GM21515 (cell line): ENCODE results near the gene MELK.

Experiments
- ATAC-seq: cut with Tn5 transposase; IDR thresholded peaks from one replicate; pipeline ENCODE4 v1.9.1; 2021; ENCODE audit not compliant: unreplicated experiment

The MELK gene

DNA sequence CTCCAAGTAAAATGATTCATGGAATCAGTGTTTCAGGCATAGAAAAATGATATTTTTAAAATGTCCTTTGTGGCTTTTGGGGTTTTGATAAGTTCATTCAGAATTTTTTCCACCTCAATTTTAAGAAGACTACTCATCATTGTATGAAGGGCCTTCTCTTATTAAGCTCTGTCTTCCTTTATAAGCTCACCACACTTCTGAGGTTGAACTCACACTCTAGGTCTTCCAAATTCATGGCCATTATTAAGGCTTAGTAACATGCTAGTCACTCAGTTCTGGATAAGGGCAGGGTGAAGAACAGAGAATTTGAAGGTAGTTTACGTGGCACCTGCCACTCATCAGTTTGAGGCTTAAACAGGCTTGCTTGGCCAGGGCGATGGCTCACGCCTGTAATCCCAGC lies 4.2 kb downstream of the MELK start:
- no peak for ATAC-seq

DNA sequence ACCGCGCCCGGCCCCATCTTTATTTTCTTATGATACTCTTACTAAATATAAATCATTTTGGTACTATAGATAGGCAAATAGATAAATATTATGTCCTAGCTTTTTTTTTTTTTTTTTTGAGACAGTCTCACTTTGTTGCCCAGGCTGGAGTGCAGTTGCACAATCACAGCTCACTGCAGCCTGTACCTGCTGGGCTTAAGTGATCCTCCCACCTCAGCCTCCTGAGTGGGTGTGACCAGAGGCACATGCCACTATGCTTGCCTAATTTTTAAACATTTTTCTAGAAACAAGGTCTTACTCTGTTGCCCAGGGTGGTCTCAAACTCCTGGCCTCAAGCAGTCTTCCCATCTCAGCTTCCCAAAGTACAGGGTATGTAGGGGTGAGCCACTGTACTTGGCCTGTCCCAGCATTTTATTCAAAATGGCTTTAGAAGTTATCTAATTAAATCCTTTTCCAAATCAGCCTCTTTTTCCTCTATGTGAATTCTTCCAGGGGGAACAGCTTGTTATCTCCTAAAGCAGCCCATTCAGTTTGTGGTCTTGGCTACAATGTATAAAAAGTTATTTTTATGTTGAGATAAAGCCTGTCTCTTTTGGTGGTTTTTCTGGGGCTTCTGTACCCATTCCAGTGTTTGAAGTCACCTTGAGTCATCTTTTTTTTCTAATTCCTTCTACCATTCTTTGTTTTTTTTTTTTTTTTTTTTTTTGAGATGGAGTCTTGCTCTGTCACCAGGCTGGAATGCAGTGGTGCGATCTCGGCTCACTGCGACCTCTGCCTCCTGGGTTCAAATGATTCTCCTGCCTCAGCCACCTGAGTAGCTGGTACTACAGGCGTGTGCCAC lies 12.1 kb downstream of the MELK start:
- ATAC-seq: no peak

DNA sequence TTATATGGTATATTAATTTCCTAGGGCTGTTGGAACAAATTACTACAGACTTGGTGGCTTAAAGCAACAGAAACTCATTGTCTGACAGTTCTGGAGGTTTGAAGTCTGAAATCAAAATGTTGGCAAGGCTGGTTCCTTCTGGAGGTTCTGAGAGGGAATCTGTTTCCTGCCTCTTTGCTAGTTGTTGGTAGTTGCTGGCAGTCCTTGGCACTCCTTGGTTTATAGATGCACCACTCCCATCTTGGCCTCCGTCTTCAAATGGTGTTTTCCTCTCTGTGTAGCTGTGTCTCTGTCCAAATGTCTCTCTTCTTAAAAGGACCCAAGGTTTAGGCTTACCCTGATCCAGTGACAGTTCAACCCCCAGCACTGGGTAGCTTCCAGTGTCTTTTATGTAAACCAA lies 17.5 kb downstream of the MELK start:
- no peak for ATAC-seq

DNA sequence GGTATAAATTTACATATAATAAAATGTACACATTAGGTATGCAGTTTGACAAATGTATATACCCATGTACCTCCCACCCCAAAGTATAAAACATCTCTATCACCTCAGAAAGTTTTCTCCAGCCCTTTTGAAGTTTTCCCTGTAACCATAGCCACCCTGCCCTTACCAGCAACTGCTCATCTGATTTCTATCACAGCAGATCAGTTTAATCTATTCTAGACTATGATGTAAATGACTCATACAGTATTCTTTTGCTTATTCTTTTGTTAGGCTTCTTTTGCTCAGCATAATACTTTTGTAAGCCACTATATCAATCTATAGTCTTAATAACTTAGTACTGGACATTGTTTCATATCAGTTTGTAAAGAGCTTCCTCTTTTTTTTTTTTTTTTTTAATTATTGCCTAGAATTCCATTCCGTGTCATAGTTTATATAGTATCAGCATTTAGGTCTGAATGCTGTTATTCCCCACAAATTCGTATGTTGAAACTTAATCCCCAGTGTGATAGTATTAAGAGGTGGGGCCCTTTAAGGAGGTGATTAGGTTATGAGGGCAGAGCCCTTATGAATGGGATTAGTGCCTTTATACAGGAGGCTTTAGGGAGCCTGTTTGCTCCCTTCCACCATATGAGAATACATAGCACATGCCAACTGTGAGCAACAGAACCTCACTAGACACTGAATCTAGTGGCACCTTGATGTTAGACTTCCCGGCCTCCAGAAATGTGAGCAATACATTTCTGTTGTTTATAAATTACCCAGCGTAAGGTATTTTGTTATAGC lies 20.3 kb downstream of the MELK start:
- ATAC-seq: no peak

DNA sequence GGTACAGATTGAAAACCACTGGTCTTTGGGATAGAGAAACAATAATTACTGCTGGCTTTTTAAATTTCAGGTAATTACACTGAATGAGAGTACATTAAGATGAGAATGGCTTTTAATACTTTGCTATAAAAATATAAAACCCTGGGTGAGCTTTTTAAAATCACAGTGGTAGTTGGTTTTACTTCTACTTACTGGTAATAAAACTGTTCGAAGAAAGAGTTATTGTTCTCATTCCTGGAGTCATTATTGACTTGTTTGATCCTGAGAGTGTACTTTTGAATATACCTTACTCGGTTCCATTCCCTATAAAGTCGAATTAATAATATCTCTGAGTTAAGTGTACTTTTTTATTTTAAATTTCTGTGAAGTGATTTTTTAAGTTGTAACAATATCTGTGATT lies 21.5 kb downstream of the MELK start:
- no peak for ATAC-seq

DNA sequence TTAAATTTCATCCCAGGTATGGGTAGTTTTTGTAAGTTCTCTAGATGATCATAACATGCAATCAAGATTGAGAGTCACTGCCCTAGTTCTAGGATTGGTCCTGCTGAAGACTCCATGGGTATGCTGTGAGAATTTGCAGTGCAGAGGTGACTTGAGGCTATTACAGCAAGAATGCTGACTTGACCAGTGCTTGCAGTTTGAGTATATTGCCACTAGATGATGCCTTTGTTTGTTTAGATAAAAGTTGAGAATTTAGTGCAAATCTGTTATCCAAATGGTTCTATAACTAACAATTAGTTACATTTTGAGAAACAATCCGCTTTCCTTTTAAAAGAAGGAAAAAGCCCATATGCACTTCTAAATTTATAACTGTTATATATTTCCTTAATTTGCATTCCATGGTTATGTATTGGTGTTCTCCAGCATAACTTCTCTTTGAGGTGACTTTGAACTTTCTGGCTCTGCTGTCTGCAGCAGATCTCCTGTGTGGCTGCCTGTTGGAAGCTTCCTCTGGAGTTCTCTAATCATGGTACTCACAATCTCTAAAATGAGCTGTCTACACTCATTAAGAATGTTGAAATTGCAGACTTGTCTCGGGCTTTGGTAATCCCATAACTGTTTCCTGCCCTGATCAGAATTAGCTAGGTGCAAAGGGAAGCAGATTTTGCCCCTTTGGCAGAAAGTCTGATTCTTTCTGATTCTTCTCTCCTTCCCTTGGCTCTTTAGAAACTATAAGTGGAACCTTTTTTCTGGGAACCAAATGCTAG lies 24.9 kb downstream of the MELK start:
- ATAC-seq: no peak

DNA sequence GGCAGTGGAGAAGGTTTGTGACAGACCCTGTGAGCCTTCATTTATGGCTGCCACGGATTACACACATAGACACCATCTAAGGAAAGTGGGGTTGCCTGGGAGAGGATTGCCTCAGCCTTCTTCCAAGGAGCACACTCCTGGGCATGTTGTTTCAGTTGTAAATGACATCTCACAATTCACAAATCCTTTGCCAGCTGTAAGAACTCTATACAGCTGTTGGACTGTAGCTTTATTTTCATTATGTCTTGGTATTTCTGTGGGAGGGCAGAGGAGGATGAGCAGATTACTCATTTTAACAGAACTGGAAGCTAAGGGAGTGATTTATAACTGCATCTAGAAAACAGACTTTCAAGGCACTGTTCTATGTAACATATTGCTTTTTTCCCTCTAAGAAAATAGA lies 25.6 kb downstream of the MELK start:
- no peak for ATAC-seq

DNA sequence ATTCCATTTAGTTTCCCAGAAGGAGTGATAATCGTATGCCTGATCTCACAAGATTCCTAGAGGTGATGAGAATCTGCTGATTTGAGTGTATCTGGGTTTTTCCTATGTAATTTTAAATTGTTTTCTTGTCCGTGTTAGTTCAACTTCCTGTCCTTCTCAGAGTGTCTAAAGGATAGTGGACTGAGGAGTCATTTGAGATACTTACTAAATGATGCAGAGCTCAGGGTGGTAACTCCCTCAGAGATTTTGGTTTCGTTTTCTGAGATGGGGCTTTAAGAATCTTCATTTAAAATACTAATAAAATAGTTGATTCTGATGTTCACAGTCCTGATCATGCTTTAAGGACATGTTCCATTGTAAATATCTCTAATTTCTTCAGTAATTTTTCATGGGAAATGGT lies 30.3 kb downstream of the MELK start:
- ATAC-seq: no peak

DNA sequence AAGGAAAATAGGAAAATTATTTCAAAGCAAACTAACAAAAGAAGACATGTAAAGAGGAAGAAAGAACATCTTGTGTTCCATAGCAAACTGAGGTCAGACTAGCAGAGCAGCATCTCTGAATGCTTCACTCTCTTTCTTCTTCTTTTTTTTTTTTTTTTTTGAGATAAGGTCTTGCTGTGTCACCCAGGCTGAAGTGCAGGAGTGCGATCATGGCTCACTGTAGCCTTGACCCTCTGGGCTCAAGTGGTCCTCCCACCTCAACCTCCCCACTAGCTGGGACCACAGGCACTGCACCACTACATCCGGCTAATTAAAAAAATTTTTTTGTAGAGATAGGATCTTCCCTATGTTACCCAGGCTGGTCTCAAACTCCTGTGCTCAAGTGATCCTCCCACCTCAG lies 36.6 kb downstream of the MELK start:
- ATAC-seq: no peak

DNA sequence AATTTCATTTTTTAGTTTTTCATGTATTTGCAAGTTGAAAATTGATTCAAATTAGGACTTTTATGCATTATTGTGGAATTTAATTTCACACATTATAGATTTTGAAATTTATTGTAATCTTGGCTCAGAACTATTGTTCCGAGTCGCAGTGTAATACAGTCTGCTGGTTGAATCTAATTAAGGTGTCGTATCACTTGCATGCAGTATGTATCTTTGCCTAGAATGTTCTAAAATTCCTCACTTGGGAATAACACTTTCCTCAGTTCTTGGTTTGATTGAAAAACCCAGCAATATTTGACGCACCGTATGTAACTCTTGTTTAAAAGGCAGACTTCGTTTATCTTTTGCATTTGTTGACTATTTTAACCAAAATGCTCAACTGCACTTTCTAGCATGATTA lies 49.4 kb downstream of the MELK start:
- no peak for ATAC-seq

DNA sequence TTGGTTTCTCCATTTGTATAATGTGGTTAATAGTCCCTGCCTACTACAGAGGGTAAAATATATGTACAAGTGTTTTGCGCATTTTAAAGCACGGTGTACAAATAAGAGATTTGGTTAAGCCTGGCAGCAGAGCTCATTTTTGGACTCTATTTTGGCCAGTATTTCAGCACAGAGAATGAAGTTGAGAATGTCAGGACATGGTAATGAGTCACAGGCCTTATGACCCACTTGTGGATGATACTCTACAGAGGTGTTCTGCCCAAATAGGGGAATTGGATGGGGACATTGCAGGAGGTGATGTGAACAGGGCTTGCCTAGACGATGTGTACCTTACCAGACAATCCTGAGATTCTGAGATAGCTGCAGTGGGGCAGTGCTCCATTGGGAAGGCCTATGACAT lies 50.6 kb downstream of the MELK start:
- no peak for ATAC-seq

DNA sequence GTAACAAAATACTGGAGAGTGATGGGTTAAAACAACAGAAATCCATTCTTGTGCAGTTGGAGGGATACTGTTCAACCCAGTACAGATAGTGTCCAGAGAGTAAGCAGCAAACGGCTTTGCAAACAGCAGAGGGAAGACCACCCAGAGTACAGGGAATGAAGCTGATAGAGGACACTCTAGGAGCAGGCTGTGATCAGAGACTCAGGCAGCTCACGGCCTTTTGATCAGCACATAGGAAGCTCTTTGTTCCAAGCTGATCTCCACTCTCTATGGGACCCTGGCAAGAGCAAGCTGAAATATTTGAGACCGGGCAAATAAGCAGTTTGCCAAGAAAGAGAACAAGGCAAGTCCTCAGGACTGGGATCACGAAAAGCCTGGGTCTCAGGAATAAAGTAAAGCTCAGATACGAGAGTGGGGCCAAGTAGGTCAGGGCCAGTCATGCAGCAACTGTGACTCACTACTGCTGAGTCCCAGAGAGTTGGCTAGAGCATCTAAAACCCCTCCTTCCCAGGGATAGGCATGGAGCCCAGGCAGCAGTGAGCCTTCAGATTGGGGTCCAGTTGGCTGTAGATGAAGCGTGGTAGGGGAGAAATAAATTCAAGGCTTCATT lies 52.4 kb downstream of the MELK start:
- ATAC-seq: no peak

DNA sequence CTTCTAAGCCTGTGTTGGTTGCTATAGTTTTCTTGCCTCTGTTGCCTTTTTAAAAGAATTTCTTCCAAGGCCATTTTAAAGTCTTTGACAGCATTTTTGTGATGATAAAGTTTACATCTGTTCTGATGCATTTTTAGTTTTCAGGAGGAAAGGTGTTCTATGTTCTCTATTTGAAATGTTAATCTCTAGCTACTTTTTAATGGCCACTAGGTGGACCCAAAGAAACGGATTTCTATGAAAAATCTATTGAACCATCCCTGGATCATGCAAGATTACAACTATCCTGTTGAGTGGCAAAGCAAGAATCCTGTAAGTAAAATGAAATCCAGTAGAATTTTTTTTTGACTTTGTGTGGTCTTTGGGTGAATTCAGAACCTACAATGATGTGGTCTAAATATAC lies 60.2 kb downstream of the MELK start:
- ATAC-seq: no peak

DNA sequence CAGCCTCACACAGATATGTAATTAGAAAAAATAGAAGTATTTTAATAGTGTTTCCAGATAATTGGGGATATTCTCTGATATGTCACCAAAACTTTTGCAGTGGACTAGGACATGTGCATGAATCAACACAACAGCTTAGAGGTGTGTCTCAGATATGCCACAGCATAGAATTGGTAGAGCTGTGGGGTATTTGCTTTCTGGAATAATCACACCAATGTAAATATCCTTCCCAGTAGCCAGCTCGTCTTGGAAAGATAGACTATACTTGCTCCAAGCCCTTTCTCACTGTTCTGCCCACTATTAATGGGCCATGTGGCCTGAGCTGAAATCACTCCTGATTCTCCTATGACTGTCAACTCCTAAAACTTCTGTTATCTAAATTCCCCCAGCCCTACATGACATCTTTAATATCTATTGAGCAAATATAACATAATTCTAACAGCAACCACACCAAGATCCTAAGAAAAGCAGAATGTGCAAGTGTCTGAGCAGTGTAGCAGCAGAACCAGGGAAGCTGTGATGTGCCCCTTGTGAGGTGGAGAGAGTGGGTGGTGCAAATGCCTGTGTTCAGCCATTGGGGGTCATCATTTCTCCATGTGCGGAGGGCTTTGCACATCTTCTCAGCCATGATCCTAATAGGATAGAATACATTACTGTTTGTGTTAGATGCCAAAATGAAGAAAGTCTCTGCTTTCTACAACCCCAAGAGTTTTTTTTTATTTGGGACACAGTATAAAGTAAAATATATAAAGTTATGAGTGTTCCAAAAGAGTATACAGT lies 65.0 kb downstream of the MELK start:
- no peak for ATAC-seq

DNA sequence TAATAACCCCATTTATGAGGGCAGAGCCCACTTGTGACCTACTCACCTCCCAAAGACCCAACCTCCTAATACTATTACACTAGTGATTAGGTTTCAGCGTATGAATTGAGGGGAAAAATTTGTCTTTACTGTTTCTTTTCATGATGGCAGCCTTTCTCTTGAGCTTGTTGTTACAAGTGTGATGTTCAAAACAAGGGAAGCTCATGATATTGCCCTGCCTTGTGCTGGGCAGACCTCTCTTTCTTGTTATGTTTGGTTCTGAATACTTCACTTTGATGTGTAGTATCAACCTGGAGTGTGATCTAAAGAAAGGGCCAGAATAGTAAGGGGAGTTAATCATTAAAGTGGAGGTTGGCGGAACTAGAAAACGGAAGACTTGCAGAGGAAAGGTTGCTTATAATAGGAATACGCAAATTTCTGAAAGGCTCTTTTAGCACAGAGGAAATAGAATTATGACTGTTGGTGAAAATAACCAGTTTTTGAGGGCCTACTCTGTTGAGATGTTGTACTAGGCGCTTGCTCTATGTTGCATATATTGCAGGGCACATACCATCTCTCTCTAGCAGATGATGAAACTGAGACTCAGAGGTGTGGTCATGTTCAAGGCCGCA lies 68.2 kb downstream of the MELK start:
- no peak for ATAC-seq

DNA sequence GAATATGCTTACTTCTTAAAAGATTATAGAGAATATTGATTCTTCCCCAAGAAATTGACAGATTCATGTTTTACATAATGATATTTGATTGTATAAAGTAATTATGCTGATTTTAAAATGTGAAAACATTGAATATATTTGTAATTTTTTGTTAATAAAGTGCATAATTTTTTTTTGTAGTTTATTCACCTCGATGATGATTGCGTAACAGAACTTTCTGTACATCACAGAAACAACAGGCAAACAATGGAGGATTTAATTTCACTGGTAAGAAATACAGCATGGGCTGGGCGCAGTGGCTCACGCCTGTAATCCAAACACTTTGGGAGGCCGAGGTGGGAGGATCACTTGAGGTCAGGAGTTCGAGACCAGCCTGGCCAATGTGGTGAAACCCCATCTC lies 70.1 kb downstream of the MELK start:
- no peak for ATAC-seq

DNA sequence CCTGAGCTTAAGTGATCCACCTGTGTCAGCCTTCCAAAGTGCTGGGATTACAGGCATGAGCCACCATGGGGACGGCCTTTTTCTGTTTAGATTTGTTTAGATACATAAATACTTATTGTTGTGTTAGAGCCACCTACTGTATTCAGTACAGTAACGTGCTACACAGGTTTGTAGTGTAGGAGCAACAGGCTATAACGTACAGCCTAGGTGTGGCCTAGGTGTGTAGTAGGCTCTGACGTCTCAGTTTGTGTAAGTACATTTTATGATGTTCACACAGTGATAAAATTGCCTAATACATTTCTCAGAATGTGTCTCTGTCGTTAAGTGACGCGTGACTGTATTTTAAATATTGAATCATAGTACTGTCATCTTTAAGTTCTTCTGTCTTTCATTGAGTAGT lies 84.1 kb downstream of the MELK start:
- ATAC-seq: no peak

DNA sequence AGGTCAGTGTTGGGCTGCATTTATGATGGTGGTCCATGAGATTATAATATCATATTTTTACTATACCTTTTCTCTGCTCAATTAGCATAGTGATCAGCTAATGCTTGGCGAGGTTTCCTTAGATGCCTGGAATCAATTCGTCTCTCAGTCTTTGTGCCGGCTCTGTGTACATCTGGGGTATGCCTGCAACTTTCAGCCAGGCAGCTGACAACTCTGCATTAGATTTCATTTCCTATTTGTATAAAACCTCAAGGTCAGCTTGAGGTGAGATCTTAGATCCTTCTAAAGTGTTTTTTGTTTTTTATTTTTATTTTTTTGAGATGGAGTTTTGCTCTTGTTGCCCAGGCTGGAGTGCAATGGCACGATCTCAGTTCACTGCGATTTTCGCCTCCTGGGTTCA lies 86.8 kb downstream of the MELK start:
- no peak for ATAC-seq

DNA sequence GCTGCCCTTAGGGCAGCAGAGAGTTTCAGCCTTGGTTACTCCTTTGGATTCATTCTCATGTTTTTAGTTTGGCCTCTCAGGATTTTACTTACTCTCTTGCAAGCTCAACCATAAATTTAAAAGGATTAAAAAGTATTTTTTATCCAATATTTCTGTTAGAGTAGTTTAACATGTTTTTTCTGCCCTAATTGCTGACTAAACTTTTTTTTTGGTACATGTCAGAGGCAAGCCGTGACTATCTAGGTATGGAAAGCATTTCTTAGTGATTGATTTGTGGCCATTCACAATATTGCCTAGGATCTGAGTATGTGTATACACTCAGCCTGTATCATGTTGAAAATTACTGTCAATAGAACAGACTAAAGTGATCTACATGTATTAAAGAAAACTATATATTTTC lies 92.1 kb downstream of the MELK start:
- ATAC-seq: no peak

DNA sequence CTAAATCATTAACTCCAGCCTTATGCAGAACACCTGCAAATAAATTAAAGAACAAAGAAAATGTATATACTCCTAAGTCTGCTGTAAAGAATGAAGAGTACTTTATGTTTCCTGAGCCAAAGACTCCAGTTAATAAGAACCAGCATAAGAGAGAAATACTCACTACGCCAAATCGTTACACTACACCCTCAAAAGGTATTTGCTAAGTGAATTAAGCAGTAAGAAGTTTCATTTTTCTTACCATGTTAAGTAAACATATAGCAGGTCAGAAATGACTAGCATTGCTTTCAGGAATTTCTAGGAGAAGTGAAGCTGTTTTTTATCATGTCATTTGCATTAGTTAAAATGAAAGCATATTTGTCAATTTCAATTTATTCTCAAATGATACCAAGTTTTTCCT lies 92.7 kb downstream of the MELK start:
- ATAC-seq: no peak
